Progenitor cell of endocrine pancreas (in vitro differentiated cells): Measurements from ENCODE around the gene OR8D4. TPM values are rescaled to one million over a fixed set of nuclear protein-coding genes. Genes with fewer than 3 reads are reported as not detected.

Source experiments
- DNase-seq: peaks from one replicate; pipeline ENCODE4 v3.0.0; 2021; ENCODE audit warnings: low spot score; ENCODE audit not compliant: unreplicated experiment
- H3K27ac Mint-ChIP-seq: 2 replicates; pipeline ENCODE4 v1.8.0; 2021; ENCODE audit warnings: mild to moderate bottlenecking, moderate library complexity, mixed read lengths
- H3K27me3 Mint-ChIP-seq: 2 replicates; pipeline ENCODE4 v1.8.0; 2021; ENCODE audit warnings: mixed read lengths
- H3K36me3 Mint-ChIP-seq: 2 replicates; pipeline ENCODE4 v1.8.0; 2022; ENCODE audit warnings: mixed read lengths; ENCODE audit not compliant: insufficient read depth
- H3K4me1 Mint-ChIP-seq: 2 replicates; pipeline ENCODE4 v1.8.0; 2021; ENCODE audit warnings: low read depth, mixed read lengths
- H3K4me3 Mint-ChIP-seq: 2 replicates; pipeline ENCODE4 v1.8.0; 2021; ENCODE audit warnings: low read depth, mild to moderate bottlenecking, moderate library complexity, mixed read lengths
- H3K9me3 Mint-ChIP-seq: 2 replicates; pipeline ENCODE4 v1.8.0; 2021; ENCODE audit warnings: low read depth, mixed read lengths
- total RNA-seq: library from RNA; stranded (reverse); gene quantifications from 2 replicates; pipeline ENCODE4 v1.2.1, GENCODE V29; 2021
- TF ChIP-seq, protein P1 (sequence below): fragments of 200-600 bp; sonication (generic); IDR thresholded peaks from one replicate; pipeline ENCODE4 v1.5.0; 2021; ENCODE audit warnings: antibody characterized with exemption, mild to moderate bottlenecking; ENCODE audit not compliant: unreplicated experiment

The OR8D4 gene
- total RNA-seq, 1 donor from 2014 or later: 0.24 TPM

DNA sequence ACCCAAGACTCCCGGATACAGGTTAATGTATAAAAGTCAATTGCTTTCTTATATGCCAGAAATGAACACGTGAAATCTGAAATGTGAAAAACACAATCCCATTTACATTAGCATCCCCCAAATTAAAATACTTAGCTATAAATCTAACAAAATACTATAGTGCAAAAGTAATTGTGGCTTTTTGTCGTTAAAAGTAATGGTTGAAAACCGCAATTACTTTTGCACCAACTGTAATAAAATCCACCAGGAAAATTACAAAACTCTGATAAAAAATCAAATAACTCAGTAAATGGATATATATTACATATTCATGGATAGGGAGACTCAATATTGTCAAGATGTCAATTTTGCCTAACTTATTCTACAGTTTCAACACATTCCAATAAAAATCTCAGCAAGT is 21.1 kb upstream of the OR8D4 start:
- no peaks in the 10 kb centered on the region for H3K4me1 Mint-ChIP-seq
- TF ChIP-seq, protein P1, sequence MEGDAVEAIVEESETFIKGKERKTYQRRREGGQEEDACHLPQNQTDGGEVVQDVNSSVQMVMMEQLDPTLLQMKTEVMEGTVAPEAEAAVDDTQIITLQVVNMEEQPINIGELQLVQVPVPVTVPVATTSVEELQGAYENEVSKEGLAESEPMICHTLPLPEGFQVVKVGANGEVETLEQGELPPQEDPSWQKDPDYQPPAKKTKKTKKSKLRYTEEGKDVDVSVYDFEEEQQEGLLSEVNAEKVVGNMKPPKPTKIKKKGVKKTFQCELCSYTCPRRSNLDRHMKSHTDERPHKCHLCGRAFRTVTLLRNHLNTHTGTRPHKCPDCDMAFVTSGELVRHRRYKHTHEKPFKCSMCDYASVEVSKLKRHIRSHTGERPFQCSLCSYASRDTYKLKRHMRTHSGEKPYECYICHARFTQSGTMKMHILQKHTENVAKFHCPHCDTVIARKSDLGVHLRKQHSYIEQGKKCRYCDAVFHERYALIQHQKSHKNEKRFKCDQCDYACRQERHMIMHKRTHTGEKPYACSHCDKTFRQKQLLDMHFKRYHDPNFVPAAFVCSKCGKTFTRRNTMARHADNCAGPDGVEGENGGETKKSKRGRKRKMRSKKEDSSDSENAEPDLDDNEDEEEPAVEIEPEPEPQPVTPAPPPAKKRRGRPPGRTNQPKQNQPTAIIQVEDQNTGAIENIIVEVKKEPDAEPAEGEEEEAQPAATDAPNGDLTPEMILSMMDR: no peak
- H3K27ac Mint-ChIP-seq: no peak overlapping the region
- no peak overlapping the region for H3K4me3 Mint-ChIP-seq
- no peaks in the 10 kb centered on the region for H3K27me3 Mint-ChIP-seq
- DNase-seq: no peak
- H3K36me3 Mint-ChIP-seq: peaks cover 2% of the 10 kb centered on the region
- peaks cover 8% of the 10 kb centered on the region for H3K9me3 Mint-ChIP-seq

DNA sequence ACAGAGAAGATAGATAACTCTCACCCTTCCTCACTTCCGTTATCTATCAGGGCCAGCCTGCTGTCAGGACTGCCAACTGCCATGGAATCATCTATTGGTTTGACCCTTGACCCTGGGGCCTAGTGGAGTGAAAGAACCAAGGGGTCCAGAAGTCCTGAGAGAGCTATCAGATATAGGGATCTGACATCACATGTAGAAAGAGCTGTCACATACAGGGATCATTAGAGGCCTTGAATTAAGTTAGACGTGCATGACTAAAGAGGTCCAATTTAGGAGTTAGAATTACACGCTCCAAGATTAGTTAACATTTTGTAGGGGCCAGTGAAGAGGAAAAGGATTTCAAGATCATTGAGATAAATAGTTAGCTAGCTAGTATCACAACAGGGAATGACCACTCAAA is 16.4 kb upstream of the OR8D4 start, which contains the start of gene TMEM225:
TSS of gene TMEM225 (minus strand) at position 101 of the 400 bp plus-strand sequence. CDS start 245 bp downstream, outside the sequence.
- H3K4me3 Mint-ChIP-seq: no peak within 1 kb of the TSS
- no peaks in the 10 kb centered on the region for H3K4me1 Mint-ChIP-seq
- no peak for DNase-seq
- no peaks in the 10 kb centered on the region for H3K27me3 Mint-ChIP-seq
- TF ChIP-seq, protein P1: no peak
- no peaks in the 10 kb centered on the region for H3K36me3 Mint-ChIP-seq
- no peaks in the 10 kb centered on the region for H3K9me3 Mint-ChIP-seq
- H3K27ac Mint-ChIP-seq: no peak within 1 kb of the TSS

DNA sequence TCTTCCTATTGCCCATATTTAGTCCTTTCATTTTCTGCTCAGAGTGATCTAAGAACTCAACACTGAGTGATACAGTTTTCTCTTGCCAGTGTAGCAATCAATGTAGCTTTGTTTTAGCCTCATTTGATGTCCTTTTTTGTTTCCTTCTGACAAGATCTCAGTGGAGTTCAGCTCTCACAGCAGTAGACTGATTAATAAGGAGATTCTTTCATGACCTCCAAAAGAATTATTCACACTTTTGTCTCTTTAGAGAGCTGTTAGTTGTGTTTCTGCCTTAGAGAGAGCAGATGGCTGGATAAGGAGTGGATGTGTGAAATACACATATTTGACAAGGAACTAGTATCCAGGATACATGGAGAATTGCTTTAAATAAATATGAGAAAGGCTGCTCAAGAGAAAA is 9.9 kb upstream of the OR8D4 start:
- TF ChIP-seq, protein P1: no peak
- Mint-ChIP-seq H3K4me3 (no peak overlapping the region), H3K36me3 (no peaks in the 10 kb centered on the region), H3K4me1 (peaks cover 7% of the 10 kb centered on the region), H3K9me3 (peaks cover 5% of the 10 kb centered on the region), H3K27ac (peak overlapping the region; percentile 19), H3K27me3 (no peaks in the 10 kb centered on the region)
- DNase-seq: no peak

DNA sequence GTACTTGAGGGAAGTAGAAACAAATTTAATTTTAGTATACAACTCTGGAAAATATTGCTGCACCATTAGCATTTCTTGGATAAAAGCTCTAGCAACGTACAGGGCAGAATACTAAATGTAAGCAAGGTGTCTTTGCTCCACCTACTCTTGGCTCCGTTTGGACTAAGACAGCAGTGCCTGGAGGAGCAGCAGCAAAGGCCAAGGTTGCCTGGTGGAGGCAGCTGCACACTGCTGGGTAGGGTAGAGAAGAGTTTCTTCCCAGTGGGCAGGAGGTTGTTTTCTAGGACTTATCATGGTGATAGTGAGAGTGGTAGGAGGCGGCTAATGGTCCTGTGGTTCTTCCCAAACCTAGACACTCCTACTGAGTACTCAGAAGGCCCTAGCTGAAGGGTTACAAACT is 2.2 kb upstream of the OR8D4 start:
- Mint-ChIP-seq H3K9me3 (peaks cover 5% of the 10 kb centered on the region), H3K4me1 (peaks cover 2% of the 10 kb centered on the region), H3K27ac (no peak overlapping the region), H3K36me3 (no peaks in the 10 kb centered on the region), H3K27me3 (no peaks in the 10 kb centered on the region), H3K4me3 (no peak overlapping the region)
- no peak for DNase-seq
- TF ChIP-seq, protein P1: no peak

DNA sequence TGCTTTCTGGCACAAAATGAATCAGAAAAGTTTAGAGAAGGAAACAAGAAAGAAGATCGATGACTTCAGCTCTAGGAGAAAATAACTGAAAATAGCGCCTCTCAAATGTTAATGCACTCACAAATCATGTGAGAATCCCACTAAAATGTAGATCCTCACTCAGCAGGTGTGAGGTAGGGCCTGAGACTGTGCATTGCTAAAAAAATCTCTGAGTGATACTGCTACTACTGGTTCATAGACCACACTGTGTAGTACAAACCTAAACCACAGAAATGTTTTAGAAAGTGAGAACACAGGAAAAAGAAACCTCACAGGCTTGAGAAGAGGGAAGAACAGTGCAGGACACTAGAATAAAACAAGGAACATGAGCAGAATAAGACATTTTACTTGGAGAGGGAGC is 2.0 kb downstream of the OR8D4 start:
- TF ChIP-seq, protein P1: no peak
- Mint-ChIP-seq H3K27me3 (no peaks in the 10 kb centered on the region), H3K36me3 (no peaks in the 10 kb centered on the region), H3K27ac (no peak overlapping the region), H3K4me3 (no peak overlapping the region), H3K4me1 (peaks cover 2% of the 10 kb centered on the region), H3K9me3 (no peaks in the 10 kb centered on the region)
- DNase-seq: no peak
